ENCODE results near the gene ZNF319. TPM values are rescaled to one million over a fixed set of nuclear protein-coding genes. Genes with fewer than 3 reads are reported as not detected.

Gene ZNF319
- total RNA-seq, 4 donors from 2014 or later = 4.4 to 16.0 (median 8.0) TPM

DNA sequence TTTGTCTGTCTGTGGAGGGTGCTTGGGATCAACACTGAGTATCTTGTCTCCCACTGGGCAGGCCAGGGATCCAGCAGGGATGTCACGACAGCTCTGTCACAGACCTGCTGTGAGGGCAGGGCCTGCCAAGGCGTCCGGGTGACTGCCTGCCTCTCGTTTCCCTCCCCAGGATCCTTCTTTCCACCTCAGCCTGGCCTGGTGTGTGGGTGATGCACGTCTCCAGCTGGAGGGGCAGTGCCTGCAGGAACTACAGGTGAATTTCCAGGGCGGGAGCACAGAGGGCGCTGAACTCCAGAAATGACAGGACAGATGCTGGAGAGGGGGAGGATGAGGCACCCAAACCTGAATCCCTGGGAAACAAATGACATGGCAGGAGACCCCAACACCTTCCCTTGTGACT, 18.3 kb upstream of the ZNF319 start:
- Histone ChIP-seq H3K4me3 (no peak overlapping the region), H3K27ac (no peak overlapping the region), H3K36me3 (peaks cover 0 to 57% of the 10 kb centered on the region in 2 donors), H3K27me3 (no peaks in the 10 kb centered on the region), H3K9me3 (no peaks in the 10 kb centered on the region), H3K4me1 (peaks cover 0 to 36% (median 13%) of the 10 kb centered on the region in 3 donors)
- no peak for TF ChIP-seq EP300 (IDR thresholded peaks at IDR 0.05)
- TF ChIP-seq, protein P1, sequence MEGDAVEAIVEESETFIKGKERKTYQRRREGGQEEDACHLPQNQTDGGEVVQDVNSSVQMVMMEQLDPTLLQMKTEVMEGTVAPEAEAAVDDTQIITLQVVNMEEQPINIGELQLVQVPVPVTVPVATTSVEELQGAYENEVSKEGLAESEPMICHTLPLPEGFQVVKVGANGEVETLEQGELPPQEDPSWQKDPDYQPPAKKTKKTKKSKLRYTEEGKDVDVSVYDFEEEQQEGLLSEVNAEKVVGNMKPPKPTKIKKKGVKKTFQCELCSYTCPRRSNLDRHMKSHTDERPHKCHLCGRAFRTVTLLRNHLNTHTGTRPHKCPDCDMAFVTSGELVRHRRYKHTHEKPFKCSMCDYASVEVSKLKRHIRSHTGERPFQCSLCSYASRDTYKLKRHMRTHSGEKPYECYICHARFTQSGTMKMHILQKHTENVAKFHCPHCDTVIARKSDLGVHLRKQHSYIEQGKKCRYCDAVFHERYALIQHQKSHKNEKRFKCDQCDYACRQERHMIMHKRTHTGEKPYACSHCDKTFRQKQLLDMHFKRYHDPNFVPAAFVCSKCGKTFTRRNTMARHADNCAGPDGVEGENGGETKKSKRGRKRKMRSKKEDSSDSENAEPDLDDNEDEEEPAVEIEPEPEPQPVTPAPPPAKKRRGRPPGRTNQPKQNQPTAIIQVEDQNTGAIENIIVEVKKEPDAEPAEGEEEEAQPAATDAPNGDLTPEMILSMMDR (IDR thresholded peaks at IDR 0.05) = no peak
- no peak for TF ChIP-seq POLR2AphosphoS5 (IDR thresholded peaks at IDR 0.05)
- TF ChIP-seq POLR2A (IDR thresholded peaks at IDR 0.05) = no peak
- WGBS, 2 donors (ENCODE audit: low coverage in 1 of 2) = 72% methylated on average over 4 of the region's 7 CpGs; no CpG with 5 or more reads in 1 of the 2 donors
- ATAC-seq = no peak

- 59 to 65% methylated on average over 8 to 11 of the region's 12 CpGs for WGBS, 2 donors (ENCODE audit: low coverage in 1 of 2)
- no peak overlapping the region for H3K27ac ChIP-seq
- peaks cover 0 to 17% (median 1%) of the 10 kb centered on the region in 3 donors for H3K4me1 ChIP-seq
- no peaks in the 10 kb centered on the region for H3K9me3 ChIP-seq
- H3K4me3 ChIP-seq = no peak overlapping the region
- no peak for ATAC-seq
- H3K27me3 ChIP-seq = no peaks in the 10 kb centered on the region
- TF ChIP-seq POLR2A (IDR thresholded peaks at IDR 0.05) (no peak), EP300 (IDR thresholded peaks at IDR 0.05) (no peak), POLR2AphosphoS5 (IDR thresholded peaks at IDR 0.05) (no peak)
- TF ChIP-seq, protein P1 (IDR thresholded peaks at IDR 0.05) = no peak
- H3K36me3 ChIP-seq = peaks cover 0 to 75% of the 10 kb centered on the region in 2 donors
Observed at GRCh38 chr16:58016840-58017446, 16.5 kb upstream of the ZNF319 start.

DNA sequence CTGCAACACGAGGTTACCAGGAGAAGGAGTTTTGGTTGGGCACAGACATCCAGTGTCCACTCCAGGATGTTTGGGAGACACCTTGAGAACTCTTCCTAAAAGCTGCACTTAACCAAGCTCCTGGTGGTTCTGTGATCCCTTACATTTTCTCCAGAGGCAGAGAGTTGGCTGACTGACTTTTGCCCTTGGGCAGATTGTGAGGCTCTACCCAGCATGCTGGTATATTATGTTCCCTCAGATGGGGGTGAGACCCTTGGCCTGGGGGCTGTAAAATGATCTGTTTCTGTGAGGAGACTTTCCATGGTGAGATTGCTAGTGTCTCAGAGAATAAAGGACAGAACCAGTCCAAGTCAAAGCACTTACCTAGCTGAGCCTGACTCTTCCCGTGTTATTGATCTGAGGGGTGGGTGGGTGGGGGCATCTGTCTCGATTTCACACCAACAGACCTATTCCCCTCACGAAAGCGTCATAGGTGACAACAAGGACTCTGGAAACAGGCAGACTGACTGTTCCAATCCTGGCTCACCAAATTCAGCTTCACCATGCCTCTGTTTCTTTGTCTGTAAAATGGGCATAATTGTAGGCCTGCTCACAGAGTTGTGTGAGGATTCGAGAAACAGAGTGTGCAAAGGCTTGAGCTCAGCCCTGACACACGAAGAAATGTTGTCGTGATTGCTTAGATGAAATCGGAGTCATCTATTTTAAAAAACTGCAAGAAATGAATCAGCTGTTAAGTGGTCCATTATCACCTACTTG, 12.9 kb upstream of the ZNF319 start:
- H3K36me3 ChIP-seq = peaks cover 0 to 80% of the 10 kb centered on the region in 2 donors
- H3K27ac ChIP-seq = no peak overlapping the region
- no peaks in the 10 kb centered on the region for H3K9me3 ChIP-seq
- H3K27me3 ChIP-seq = no peaks in the 10 kb centered on the region
- WGBS, 2 donors (ENCODE audit: low coverage in 1 of 2) = 62 to 82% methylated on average over 4 to 8 of the region's 9 CpGs
- no peak overlapping the region for H3K4me3 ChIP-seq
- no peak for TF ChIP-seq POLR2A (IDR thresholded peaks at IDR 0.05)
- TF ChIP-seq, protein P1 (IDR thresholded peaks at IDR 0.05) = no peak
- no peak for TF ChIP-seq POLR2AphosphoS5 (IDR thresholded peaks at IDR 0.05)
- no peak for TF ChIP-seq EP300 (IDR thresholded peaks at IDR 0.05)
- ATAC-seq = no peak
- H3K4me1 ChIP-seq = no peaks in the 10 kb centered on the region

DNA sequence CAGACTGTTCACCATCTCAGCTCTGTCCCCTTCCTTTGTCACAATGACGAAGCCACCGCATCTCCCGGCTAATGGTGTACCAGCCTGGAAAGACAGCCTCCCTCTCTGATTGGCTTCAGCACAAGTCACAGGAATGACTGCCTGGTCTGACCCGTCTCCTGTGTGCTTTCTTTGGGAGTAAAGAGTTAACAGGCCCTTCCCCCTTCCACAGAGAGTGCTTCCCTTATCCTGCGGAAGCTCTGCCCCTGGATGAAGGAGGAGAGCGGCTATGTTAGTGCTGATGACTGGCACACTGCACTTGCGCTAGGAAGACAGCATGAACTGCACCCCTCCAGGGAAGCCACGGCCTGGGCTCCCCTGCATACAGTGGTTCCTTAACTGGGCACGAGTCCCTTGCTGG, 12.0 kb upstream of the ZNF319 start:
- WGBS, 2 donors (ENCODE audit: low coverage in 1 of 2) = 68% methylated on average over 2 of the region's 9 CpGs; no CpG with 5 or more reads in 1 of the 2 donors
- Histone ChIP-seq H3K27me3 (no peaks in the 10 kb centered on the region), H3K36me3 (peaks cover 0 to 71% of the 10 kb centered on the region in 2 donors), H3K4me3 (no peak overlapping the region), H3K27ac (no peak overlapping the region), H3K4me1 (no peaks in the 10 kb centered on the region), H3K9me3 (no peaks in the 10 kb centered on the region)
- no peak for ATAC-seq
- no peak for TF ChIP-seq POLR2A (IDR thresholded peaks at IDR 0.05)

DNA sequence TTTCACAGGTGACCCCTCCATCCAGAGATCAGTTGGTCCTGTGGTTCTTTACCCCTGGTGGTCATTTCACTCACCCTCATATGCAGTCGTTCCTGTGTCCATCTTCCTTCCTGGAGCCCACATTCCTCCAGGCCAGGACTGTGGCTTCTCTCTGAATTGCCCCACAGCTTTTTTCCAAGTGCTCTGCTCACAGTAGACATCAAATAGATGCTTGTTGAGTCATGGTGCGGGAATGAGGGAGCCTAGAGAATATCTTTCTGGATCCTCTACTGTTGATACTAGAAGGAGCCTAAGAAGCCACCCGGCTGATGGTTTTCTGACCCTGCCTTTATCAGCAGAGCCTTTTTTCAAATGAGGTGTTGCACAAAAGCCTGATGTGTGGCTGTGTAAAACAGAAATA, 11.2 kb upstream of the ZNF319 start:
- TF ChIP-seq POLR2AphosphoS5 (IDR thresholded peaks at IDR 0.05) = no peak
- TF ChIP-seq, protein P1 (IDR thresholded peaks at IDR 0.05) = no peak
- TF ChIP-seq EP300 (IDR thresholded peaks at IDR 0.05) = no peak
- TF ChIP-seq POLR2A (IDR thresholded peaks at IDR 0.05) = no peak
- Histone ChIP-seq H3K27me3 (no peaks in the 10 kb centered on the region), H3K36me3 (peaks cover 0 to 65% of the 10 kb centered on the region in 2 donors), H3K27ac (no peak overlapping the region), H3K4me1 (no peaks in the 10 kb centered on the region), H3K4me3 (no peak overlapping the region), H3K9me3 (no peaks in the 10 kb centered on the region)
- ATAC-seq = no peak
- whole genome bisulfite sequencing, 2 donors (ENCODE audit: low coverage in 1 of 2) = 79% methylated on average over 3 of the region's 3 CpGs; no CpG with 5 or more reads in 1 of the 2 donors
